Measurements from ENCODE around the gene RB1. TPM values are rescaled to one million over a fixed set of nuclear protein-coding genes. Genes with fewer than 3 reads are reported as not detected.
"Not testable (repeated sequence)": the region's sequence is repeated elsewhere in the genome, so short reads cannot be mapped to it uniquely, and the experiment has no call there.

RB1 gene
- total and polyA plus RNA-seq, 2 donors from 2014 or later = 12.3 to 46.5 TPM

- H3K27ac ChIP-seq (ENCODE audit: low read depth in 2 of 2, low read length in 2 of 2) = no peak overlapping the region
- intact Hi-C loops (cut with DNase I) = no loop called here
- DNase-seq = no peak
These were observed 146.1 kb downstream of the RB1 start for GRCh38 chr13:48449656-48450055.

GRCh38 chr13:48451196-48451595, 147.6 kb downstream of the RB1 start:
- H3K9me3 ChIP-seq (ENCODE audit: control insufficient read depth in 2 of 3, insufficient read depth in 1 of 3, low read length in 3 of 3); DNase-seq; FAIRE-seq; H3K27me3 ChIP-seq (ENCODE audit: control insufficient read depth, insufficient read depth, low read length); H3K27ac ChIP-seq (ENCODE audit: low read depth in 2 of 2, low read length in 2 of 2); H3K4me1 ChIP-seq (ENCODE audit: control insufficient read depth in 2 of 3, insufficient read depth in 2 of 3, low read depth in 1 of 3, low read length in 3 of 3); H3K9ac ChIP-seq (ENCODE audit: low read length in 3 of 3); intact Hi-C loops (cut with DNase I); H3K36me3 ChIP-seq (ENCODE audit: control insufficient read depth in 2 of 3, insufficient read depth in 3 of 3, low read length in 3 of 3); H3K4me3 ChIP-seq (ENCODE audit: low read length in 3 of 3): not testable (repeated sequence)

More at GRCh38 chr13:48449656-48450055, 146.1 kb downstream of the RB1 start:
- Histone ChIP-seq H3K36me3 (ENCODE audit: control insufficient read depth in 2 of 3, insufficient read depth in 3 of 3, low read length in 3 of 3) (no peaks in the 10 kb centered on the region), H3K9ac (ENCODE audit: low read length in 3 of 3) (no peak overlapping the region), H3K9me3 (ENCODE audit: control insufficient read depth in 2 of 3, insufficient read depth in 1 of 3, low read length in 3 of 3) (peaks cover 0 to 4% (median 0%) of the 10 kb centered on the region in 3 donors), H3K27me3 (ENCODE audit: control insufficient read depth, insufficient read depth, low read length) (no peaks in the 10 kb centered on the region), H3K4me3 (ENCODE audit: low read length in 3 of 3) (no peak overlapping the region), H3K4me1 (ENCODE audit: control insufficient read depth in 2 of 3, insufficient read depth in 2 of 3, low read depth in 1 of 3, low read length in 3 of 3) (no peaks in the 10 kb centered on the region)
- no peak for FAIRE-seq
- TF ChIP-seq CTCF (IDR thresholded peaks at IDR 0.05; ENCODE audit: borderline replicate concordance, extremely low read depth, insufficient read depth) = no peak

DNA sequence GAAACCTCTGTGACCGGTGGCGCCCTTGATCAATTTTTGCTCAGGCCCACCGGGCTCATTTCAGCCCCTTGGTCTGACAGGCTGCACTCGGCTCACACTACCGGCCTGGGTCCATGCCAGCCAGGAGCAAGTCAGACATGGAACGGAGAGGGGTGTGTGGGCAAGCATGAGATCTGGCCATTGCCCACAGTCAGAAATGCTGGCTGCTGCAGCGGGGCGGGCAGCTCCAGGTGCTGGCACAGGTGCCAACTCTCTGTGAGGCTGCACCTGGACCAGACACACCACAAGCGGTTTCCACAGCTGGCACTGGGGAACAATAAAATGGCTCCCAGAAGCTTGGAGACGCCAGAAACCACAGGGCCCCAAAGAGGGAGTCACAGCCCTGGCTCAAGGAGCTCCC, 153.0 kb downstream of the RB1 start:
- Histone ChIP-seq H3K9me3 (ENCODE audit: control insufficient read depth in 2 of 3, insufficient read depth in 1 of 3, low read length in 3 of 3) (no peaks in the 10 kb centered on the region), H3K27ac (ENCODE audit: low read depth in 2 of 2, low read length in 2 of 2) (no peak overlapping the region), H3K4me1 (ENCODE audit: control insufficient read depth in 2 of 3, insufficient read depth in 2 of 3, low read depth in 1 of 3, low read length in 3 of 3) (no peaks in the 10 kb centered on the region), H3K36me3 (ENCODE audit: control insufficient read depth in 2 of 3, insufficient read depth in 3 of 3, low read length in 3 of 3) (peaks cover 0 to 13% (median 0%) of the 10 kb centered on the region in 3 donors), H3K4me3 (ENCODE audit: low read length in 3 of 3) (no peak overlapping the region), H3K27me3 (ENCODE audit: control insufficient read depth, insufficient read depth, low read length) (no peaks in the 10 kb centered on the region), H3K9ac (ENCODE audit: low read length in 3 of 3) (no peak overlapping the region)
- FAIRE-seq (no peak), DNase-seq (peak in 1 of 5 donors; percentile 58)
- intact Hi-C loops (cut with DNase I) = no loop called here
- no peak for TF ChIP-seq CTCF (IDR thresholded peaks at IDR 0.05; ENCODE audit: borderline replicate concordance, extremely low read depth, insufficient read depth)

- intact Hi-C loops (cut with DNase I) = no loop called here
- Histone ChIP-seq H3K4me3 (ENCODE audit: low read length in 3 of 3) (no peak overlapping the region), H3K27me3 (ENCODE audit: control insufficient read depth, insufficient read depth, low read length) (no peaks in the 10 kb centered on the region), H3K9me3 (ENCODE audit: control insufficient read depth in 2 of 3, insufficient read depth in 1 of 3, low read length in 3 of 3) (no peaks in the 10 kb centered on the region), H3K9ac (ENCODE audit: low read length in 3 of 3) (no peak overlapping the region), H3K4me1 (ENCODE audit: control insufficient read depth in 2 of 3, insufficient read depth in 2 of 3, low read depth in 1 of 3, low read length in 3 of 3) (no peaks in the 10 kb centered on the region), H3K27ac (ENCODE audit: low read depth in 2 of 2, low read length in 2 of 2) (no peak overlapping the region), H3K36me3 (ENCODE audit: control insufficient read depth in 2 of 3, insufficient read depth in 3 of 3, low read length in 3 of 3) (peaks cover 0 to 13% (median 0%) of the 10 kb centered on the region in 3 donors)
- DNase-seq (peak in 1 of 5 donors; percentile 56), FAIRE-seq (no peak)
- TF ChIP-seq CTCF (IDR thresholded peaks at IDR 0.05; ENCODE audit: borderline replicate concordance, extremely low read depth, insufficient read depth) = no peak
These were observed 154.2 kb downstream of the RB1 start for GRCh38 chr13:48457578-48458242.

Measured in kidney (tissue), 14 donors.